HEK293 (cell line): Measurements from ENCODE around the gene PUS7.

Experiments used
- CTCF ChIA-PET: fragments of 350-600 bp; formaldehyde crosslinking; extraction: SDS; loops from one replicate; lab custom pipeline; 2021; ENCODE audit warnings: antibody characterized with exemption; lab: Yijun Ruan, JAX
- POLR2A ChIA-PET: fragments of 300-600 bp; formaldehyde crosslinking; extraction: SDS; loops from one replicate; lab custom pipeline; 2020; ENCODE audit warnings: antibody characterized with exemption, inconsistent platforms; lab: Yijun Ruan, JAX
- H3K27ac ChIP-seq: fragments of 200-500 bp; sonication (Bioruptor generic); 2 replicates; pipeline ENCODE4 v1.5.1; 2014; ENCODE audit warnings: low read depth, low read length, control low read depth, inconsistent platforms; ENCODE audit errors: extremely low read depth
- H3K36me3 ChIP-seq, 2 experiments: fragments of 200-500 bp in 1 of 2; sonication (Bioruptor generic) in 1 of 2; 1 replicate in 1 of 2; 2 replicates in 1 of 2; pipeline ENCODE4 v1.5.1; 2014 to 2017; ENCODE audit warnings: inconsistent platforms in 2 of 2, low read length in 2 of 2; ENCODE audit not compliant: control insufficient read depth in 2 of 2, insufficient read depth in 1 of 2
- H3K4me1 ChIP-seq: fragments of 200-500 bp; sonication (Bioruptor generic); 2 replicates; pipeline ENCODE4 v1.5.1; 2014; ENCODE audit warnings: mild to moderate bottlenecking, low read length, inconsistent platforms; ENCODE audit not compliant: control insufficient read depth, insufficient read depth
- H3K4me3 ChIP-seq: 2 replicates; pipeline ENCODE4 v1.5.1; 2011; ENCODE audit warnings: low read depth, mild to moderate bottlenecking, control low read depth, low read length, moderate library complexity
- H3K9me3 ChIP-seq: fragments of 200-500 bp; sonication (Bioruptor generic); 2 replicates; pipeline ENCODE4 v1.5.1; 2014; ENCODE audit warnings: low read depth, low read length, inconsistent platforms; ENCODE audit not compliant: control insufficient read depth, insufficient read depth
- GLIS1 ChIP-seq: fragments of 450-650 bp; formaldehyde crosslinking; IDR thresholded peaks from 2 replicates; pipeline ENCODE4 v1.5.1; 2016; ENCODE audit warnings: missing biosample characterization, missing genetic modification characterization
- IKZF3 ChIP-seq: fragments of 450-650 bp; IDR thresholded peaks from 2 replicates; pipeline ENCODE4 v1.5.0; 2018; ENCODE audit warnings: missing biosample characterization, mild to moderate bottlenecking, missing genetic modification characterization, moderate library complexity
- MYNN ChIP-seq: fragments of 450-650 bp; formaldehyde crosslinking; IDR thresholded peaks from 2 replicates; pipeline ENCODE4 v1.5.1; 2016; ENCODE audit warnings: missing biosample characterization, missing genetic modification characterization, borderline replicate concordance
- OSR2 ChIP-seq: fragments of 450-650 bp; formaldehyde crosslinking; IDR thresholded peaks from 2 replicates; pipeline ENCODE4 v1.5.1; 2016; ENCODE audit warnings: missing biosample characterization, missing genetic modification characterization
- YY2 ChIP-seq: fragments of 450-650 bp; formaldehyde crosslinking; IDR thresholded peaks from 2 replicates; pipeline ENCODE4 v1.5.1; 2016; ENCODE audit warnings: missing biosample characterization, missing genetic modification characterization
- ZNF133 ChIP-seq: fragments of 450-650 bp; formaldehyde crosslinking; IDR thresholded peaks from 2 replicates; pipeline ENCODE4 v1.5.1; 2016; ENCODE audit warnings: missing biosample characterization, missing genetic modification characterization
- ZNF148 ChIP-seq: fragments of 450-650 bp; formaldehyde crosslinking; IDR thresholded peaks from 2 replicates; pipeline ENCODE4 v1.5.0; 2017; ENCODE audit warnings: missing biosample characterization, missing genetic modification characterization, borderline replicate concordance
- ZNF184 ChIP-seq: fragments of 450-650 bp; IDR thresholded peaks from 2 replicates; pipeline ENCODE4 v1.5.1; 2018; ENCODE audit warnings: missing biosample characterization, mild to moderate bottlenecking, missing genetic modification characterization
- ZNF292 ChIP-seq: fragments of 450-650 bp; formaldehyde crosslinking; IDR thresholded peaks from 2 replicates; pipeline ENCODE4 v1.5.1; 2016; ENCODE audit warnings: low read depth, missing biosample characterization, missing genetic modification characterization, borderline replicate concordance
- ZNF311 ChIP-seq: fragments of 450-650 bp; formaldehyde crosslinking; IDR thresholded peaks from 2 replicates; pipeline ENCODE4 v1.5.1; 2017; ENCODE audit warnings: missing biosample characterization, missing genetic modification characterization, borderline replicate concordance
- ZNF324 ChIP-seq: fragments of 450-650 bp; formaldehyde crosslinking; IDR thresholded peaks from 2 replicates; pipeline ENCODE4 v1.5.1; 2016; ENCODE audit warnings: missing biosample characterization, missing genetic modification characterization
- ZNF341 ChIP-seq: fragments of 450-650 bp; formaldehyde crosslinking; IDR thresholded peaks from 2 replicates; pipeline ENCODE4; 2016; ENCODE audit warnings: low read depth, missing biosample characterization, missing genetic modification characterization
- ZNF530 ChIP-seq: fragments of 450-650 bp; formaldehyde crosslinking; IDR thresholded peaks from 2 replicates; pipeline ENCODE4 v1.5.1; 2016; ENCODE audit warnings: low read depth, missing biosample characterization, missing genetic modification characterization
- ZNF549 ChIP-seq: fragments of 450-650 bp; IDR thresholded peaks from 2 replicates; pipeline ENCODE4 v1.5.1; 2018; ENCODE audit warnings: missing biosample characterization, missing genetic modification characterization, mild to moderate bottlenecking, inconsistent platforms, moderate library complexity
- ZNF555 ChIP-seq: fragments of 450-650 bp; formaldehyde crosslinking; conservative IDR thresholded peaks from 2 replicates; pipeline ENCODE4 v1.5.1; 2017; ENCODE audit warnings: missing biosample characterization, mild to moderate bottlenecking, missing genetic modification characterization, inconsistent platforms
- ZNF670 ChIP-seq: fragments of 450-650 bp; formaldehyde crosslinking; IDR thresholded peaks from 2 replicates; pipeline ENCODE4 v1.5.1; 2016; ENCODE audit warnings: missing biosample characterization, missing genetic modification characterization, low read depth
- TF ChIP-seq, protein P1 (sequence below): fragments of 450-650 bp; formaldehyde crosslinking; IDR thresholded peaks from 2 replicates; pipeline ENCODE4 v1.5.1; 2016; ENCODE audit warnings: missing biosample characterization, missing genetic modification characterization, borderline replicate concordance
- TF ChIP-seq, protein P2 (sequence below): fragments of 450-650 bp; formaldehyde crosslinking; IDR thresholded peaks from 2 replicates; pipeline ENCODE4 v1.5.1; 2017; ENCODE audit warnings: missing biosample characterization, missing genetic modification characterization
- TF ChIP-seq, protein P3 (sequence below): fragments of 450-650 bp; formaldehyde crosslinking; conservative IDR thresholded peaks from 2 replicates; pipeline ENCODE4 v1.5.1; 2016; ENCODE audit warnings: low read depth, missing biosample characterization, missing genetic modification characterization

PUS7 gene

GRCh38 chr7:105470846-105471245 lies 51.2 kb downstream of the PUS7 start (continued):
- TF ChIP-seq, protein P1, sequence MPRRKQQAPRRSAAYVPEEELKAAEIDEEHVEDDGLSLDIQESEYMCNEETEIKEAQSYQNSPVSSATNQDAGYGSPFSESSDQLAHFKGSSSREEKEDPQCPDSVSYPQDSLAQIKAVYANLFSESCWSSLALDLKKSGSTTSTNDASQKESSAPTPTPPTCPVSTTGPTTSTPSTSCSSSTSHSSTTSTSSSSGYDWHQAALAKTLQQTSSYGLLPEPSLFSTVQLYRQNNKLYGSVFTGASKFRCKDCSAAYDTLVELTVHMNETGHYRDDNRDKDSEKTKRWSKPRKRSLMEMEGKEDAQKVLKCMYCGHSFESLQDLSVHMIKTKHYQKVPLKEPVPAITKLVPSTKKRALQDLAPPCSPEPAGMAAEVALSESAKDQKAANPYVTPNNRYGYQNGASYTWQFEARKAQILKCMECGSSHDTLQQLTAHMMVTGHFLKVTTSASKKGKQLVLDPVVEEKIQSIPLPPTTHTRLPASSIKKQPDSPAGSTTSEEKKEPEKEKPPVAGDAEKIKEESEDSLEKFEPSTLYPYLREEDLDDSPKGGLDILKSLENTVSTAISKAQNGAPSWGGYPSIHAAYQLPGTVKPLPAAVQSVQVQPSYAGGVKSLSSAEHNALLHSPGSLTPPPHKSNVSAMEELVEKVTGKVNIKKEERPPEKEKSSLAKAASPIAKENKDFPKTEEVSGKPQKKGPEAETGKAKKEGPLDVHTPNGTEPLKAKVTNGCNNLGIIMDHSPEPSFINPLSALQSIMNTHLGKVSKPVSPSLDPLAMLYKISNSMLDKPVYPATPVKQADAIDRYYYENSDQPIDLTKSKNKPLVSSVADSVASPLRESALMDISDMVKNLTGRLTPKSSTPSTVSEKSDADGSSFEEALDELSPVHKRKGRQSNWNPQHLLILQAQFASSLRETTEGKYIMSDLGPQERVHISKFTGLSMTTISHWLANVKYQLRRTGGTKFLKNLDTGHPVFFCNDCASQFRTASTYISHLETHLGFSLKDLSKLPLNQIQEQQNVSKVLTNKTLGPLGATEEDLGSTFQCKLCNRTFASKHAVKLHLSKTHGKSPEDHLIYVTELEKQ, result no peak
- no peak for TF ChIP-seq ZNF184 (tag by site-specific recombination)
- TF ChIP-seq ZNF292, result no peak
- no peak for TF ChIP-seq ZNF670 (tag by site-specific recombination)
- TF ChIP-seq OSR2 (tag by site-specific recombination), result no peak
- TF ChIP-seq, all 188 proteins: peak for 0

DNA sequence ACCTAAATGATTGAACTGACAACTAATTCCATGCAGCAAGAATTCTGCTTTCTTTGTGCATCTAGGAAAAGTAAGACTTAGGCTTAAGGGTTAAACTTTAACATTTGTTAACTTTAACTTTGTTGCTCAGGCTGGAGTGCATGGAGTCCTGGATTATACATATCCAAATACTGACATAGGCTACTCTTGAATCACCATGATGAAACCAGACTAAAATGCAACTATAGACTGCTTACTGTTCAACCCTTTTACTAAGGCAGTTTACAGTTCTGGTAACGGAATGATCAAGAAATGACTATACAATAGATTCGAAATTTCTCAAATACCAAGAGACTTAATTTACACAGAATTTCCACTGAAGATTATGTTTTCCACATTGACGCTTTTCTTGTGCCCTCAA lies 52.0 kb downstream of the PUS7 start:
- ChIA-PET CTCF (no interaction called here), POLR2A (no interaction called here)
- H3K36me3 ChIP-seq, result peaks cover 9 to 11% of the 10 kb centered on the region in 2 experiments; a peak in 2 of 3 replicates
- TF ChIP-seq YY2, result no peak
- TF ChIP-seq ZNF148, result no peak
- H3K27ac ChIP-seq, result no peak overlapping the region
- no peaks in the 10 kb centered on the region for H3K9me3 ChIP-seq
- no peaks in the 10 kb centered on the region for H3K4me1 ChIP-seq
- H3K4me3 ChIP-seq, result no peak overlapping the region

DNA sequence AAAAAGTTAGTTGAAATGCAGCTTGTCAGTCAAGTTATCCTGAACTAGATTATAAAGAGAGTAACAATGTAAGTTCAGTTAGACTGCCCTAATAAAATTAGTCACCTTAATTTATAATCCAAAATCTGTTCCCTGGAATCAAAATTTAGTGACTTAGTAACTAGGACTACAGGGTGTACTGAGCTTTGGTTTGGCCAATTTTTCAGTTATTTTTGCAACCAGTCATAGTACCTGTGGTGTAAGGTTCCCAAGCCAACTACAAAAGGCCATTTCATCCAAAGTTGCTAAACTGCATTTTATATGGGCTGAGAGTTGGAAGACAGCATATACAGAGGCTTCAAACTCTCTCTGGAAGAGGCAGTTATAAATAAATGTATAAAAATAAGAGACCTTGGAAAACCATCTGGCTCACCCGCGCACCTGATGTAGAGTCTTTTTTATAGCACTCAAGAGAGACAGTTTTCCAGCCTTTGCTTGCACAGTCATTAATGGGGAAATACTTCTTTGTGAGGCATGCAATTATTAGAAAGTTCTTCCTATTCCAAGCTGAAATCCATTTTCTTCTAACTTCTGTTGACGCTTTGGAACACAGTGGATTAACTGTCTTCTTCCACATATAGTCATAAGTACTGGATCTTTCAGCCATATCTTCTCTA lies 59.2 kb downstream of the PUS7 start:
- no peaks in the 10 kb centered on the region for H3K9me3 ChIP-seq
- no peak overlapping the region for H3K27ac ChIP-seq
- no peaks in the 10 kb centered on the region for H3K4me1 ChIP-seq
- H3K4me3 ChIP-seq, result no peak overlapping the region
- ChIA-PET CTCF (interaction anchor here (0.6 to 0.7 kb wide), 3 partner anchors 38 to 503 kb away, joined by 3 to 7 read pairs (median 4); no protein-coding TSS in a partner anchor), POLR2A (no interaction called here)
- H3K36me3 ChIP-seq, result peaks cover 31 to 46% of the 10 kb centered on the region in 2 experiments
- TF ChIP-seq, protein P2, sequence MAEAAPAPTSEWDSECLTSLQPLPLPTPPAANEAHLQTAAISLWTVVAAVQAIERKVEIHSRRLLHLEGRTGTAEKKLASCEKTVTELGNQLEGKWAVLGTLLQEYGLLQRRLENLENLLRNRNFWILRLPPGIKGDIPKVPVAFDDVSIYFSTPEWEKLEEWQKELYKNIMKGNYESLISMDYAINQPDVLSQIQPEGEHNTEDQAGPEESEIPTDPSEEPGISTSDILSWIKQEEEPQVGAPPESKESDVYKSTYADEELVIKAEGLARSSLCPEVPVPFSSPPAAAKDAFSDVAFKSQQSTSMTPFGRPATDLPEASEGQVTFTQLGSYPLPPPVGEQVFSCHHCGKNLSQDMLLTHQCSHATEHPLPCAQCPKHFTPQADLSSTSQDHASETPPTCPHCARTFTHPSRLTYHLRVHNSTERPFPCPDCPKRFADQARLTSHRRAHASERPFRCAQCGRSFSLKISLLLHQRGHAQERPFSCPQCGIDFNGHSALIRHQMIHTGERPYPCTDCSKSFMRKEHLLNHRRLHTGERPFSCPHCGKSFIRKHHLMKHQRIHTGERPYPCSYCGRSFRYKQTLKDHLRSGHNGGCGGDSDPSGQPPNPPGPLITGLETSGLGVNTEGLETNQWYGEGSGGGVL (tag by site-specific recombination), result no peak
- TF ChIP-seq GLIS1 (tag by site-specific recombination) (no peak), ZNF530 (no peak), IKZF3 (tag by site-specific recombination) (no peak), ZNF555 (no peak), ZNF324 (tag by site-specific recombination) (no peak), ZNF549 (tag by site-specific recombination) (no peak), MYNN (tag by site-specific recombination) (no peak), ZNF341 (tag by site-specific recombination) (no peak), ZNF311 (no peak), ZNF133 (tag by site-specific recombination) (no peak)
- TF ChIP-seq, protein P3, sequence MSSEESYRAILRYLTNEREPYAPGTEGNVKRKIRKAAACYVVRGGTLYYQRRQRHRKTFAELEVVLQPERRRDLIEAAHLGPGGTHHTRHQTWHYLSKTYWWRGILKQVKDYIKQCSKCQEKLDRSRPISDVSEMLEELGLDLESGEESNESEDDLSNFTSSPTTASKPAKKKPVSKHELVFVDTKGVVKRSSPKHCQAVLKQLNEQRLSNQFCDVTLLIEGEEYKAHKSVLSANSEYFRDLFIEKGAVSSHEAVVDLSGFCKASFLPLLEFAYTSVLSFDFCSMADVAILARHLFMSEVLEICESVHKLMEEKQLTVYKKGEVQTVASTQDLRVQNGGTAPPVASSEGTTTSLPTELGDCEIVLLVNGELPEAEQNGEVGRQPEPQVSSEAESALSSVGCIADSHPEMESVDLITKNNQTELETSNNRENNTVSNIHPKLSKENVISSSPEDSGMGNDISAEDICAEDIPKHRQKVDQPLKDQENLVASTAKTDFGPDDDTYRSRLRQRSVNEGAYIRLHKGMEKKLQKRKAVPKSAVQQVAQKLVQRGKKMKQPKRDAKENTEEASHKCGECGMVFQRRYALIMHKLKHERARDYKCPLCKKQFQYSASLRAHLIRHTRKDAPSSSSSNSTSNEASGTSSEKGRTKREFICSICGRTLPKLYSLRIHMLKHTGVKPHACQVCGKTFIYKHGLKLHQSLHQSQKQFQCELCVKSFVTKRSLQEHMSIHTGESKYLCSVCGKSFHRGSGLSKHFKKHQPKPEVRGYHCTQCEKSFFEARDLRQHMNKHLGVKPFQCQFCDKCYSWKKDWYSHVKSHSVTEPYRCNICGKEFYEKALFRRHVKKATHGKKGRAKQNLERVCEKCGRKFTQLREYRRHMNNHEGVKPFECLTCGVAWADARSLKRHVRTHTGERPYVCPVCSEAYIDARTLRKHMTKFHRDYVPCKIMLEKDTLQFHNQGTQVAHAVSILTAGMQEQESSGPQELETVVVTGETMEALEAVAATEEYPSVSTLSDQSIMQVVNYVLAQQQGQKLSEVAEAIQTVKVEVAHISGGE (tag by site-specific recombination), result no peak
